ENCODE data around the gene XDH.

- TF ChIP-seq CTCF (IDR thresholded peaks at IDR 0.05; ENCODE audit: insufficient read depth, low read length) (no peak), POLR2AphosphoS5 (IDR thresholded peaks at IDR 0.05; ENCODE audit: low read depth) (no peak), GABPA (IDR thresholded peaks at IDR 0.05; ENCODE audit: low read depth) (no peak), REST (IDR thresholded peaks at IDR 0.05; ENCODE audit: insufficient replicate concordance, low read depth) (no peak)
Measured at GRCh38 chr2:31328026-31328425, 86.5 kb downstream of the XDH start.

Data from HL-60 (cell line).